Measurements from ENCODE around the gene CTNNA3.

Gene CTNNA3

GRCh38 chr10:66951896-66952295 lies 744.1 kb downstream of the CTNNA3 start:
- CTCF ChIA-PET, result no interaction called here
- no peak overlapping the region for H3K27ac ChIP-seq (ENCODE audit: extremely low read depth, low read depth, low read length)
- no peaks in the 10 kb centered on the region for H3K9me3 ChIP-seq (ENCODE audit: control insufficient read depth, insufficient read depth, low read depth, low read length)
- no peaks in the 10 kb centered on the region for H3K4me1 ChIP-seq (ENCODE audit: control insufficient read depth, insufficient read depth, low read length)
- no peak for TF ChIP-seq ZNF121 (tag by site-specific recombination; IDR thresholded peaks at IDR 0.05)
- no peak for TF ChIP-seq MEIS1 (CRISPR knock-in tag; IDR thresholded peaks at IDR 0.05; ENCODE audit: borderline replicate concordance)
- TF ChIP-seq TSHZ1 (tag by site-specific recombination; IDR thresholded peaks at IDR 0.05; ENCODE audit: borderline replicate concordance), result no peak
- TF ChIP-seq ZNF623 (tag by site-specific recombination; IDR thresholded peaks at IDR 0.05), result no peak
- no peak for TF ChIP-seq GLI4 (tag by site-specific recombination; IDR thresholded peaks at IDR 0.05)
- TF ChIP-seq ZNF701 (tag by site-specific recombination; IDR thresholded peaks at IDR 0.05), result no peak
- TF ChIP-seq ZBTB6 (tag by site-specific recombination; IDR thresholded peaks at IDR 0.05), result no peak
- TF ChIP-seq ZNF518A (tag by site-specific recombination; conservative IDR thresholded peaks at IDR 0.05; ENCODE audit: low read depth), result no peak
- TF ChIP-seq SCRT2 (tag by site-specific recombination; IDR thresholded peaks at IDR 0.05), result no peak
- no peak for TF ChIP-seq ZBTB11 (tag by site-specific recombination; conservative IDR thresholded peaks at IDR 0.05; ENCODE audit: low read depth)
- no peak for TF ChIP-seq ZNF501 (tag by site-specific recombination; IDR thresholded peaks at IDR 0.05)
- TF ChIP-seq SP7 (tag by site-specific recombination; IDR thresholded peaks at IDR 0.05), result no peak
- TF ChIP-seq CTCF (tag by site-specific recombination; IDR thresholded peaks at IDR 0.05), result no peak
- H3K4me3 ChIP-seq (ENCODE audit: low read depth, low read length), result no peak overlapping the region
- no peaks in the 10 kb centered on the region for H3K36me3 ChIP-seq (ENCODE audit: control insufficient read depth in 2 of 2, insufficient read depth in 1 of 2, low read length in 2 of 2)
- POLR2A ChIA-PET, result no interaction called here
